Activated CD4-positive, alpha-beta T cell treated with anti-CD3 and anti-CD28 coated beads for 24 hours (primary cell): ENCODE results near the gene TRIM32.
"Not testable (repeated sequence)": the region's sequence is repeated elsewhere in the genome, so short reads cannot be mapped to it uniquely, and the experiment has no call there.

Source experiments
- DNase-seq, 2 donors: peaks; one replicate each; pipeline ENCODE4 v3.0.0-alpha.2; 2020; ENCODE audit warnings: low read depth in 2 of 2

Gene TRIM32

DNA sequence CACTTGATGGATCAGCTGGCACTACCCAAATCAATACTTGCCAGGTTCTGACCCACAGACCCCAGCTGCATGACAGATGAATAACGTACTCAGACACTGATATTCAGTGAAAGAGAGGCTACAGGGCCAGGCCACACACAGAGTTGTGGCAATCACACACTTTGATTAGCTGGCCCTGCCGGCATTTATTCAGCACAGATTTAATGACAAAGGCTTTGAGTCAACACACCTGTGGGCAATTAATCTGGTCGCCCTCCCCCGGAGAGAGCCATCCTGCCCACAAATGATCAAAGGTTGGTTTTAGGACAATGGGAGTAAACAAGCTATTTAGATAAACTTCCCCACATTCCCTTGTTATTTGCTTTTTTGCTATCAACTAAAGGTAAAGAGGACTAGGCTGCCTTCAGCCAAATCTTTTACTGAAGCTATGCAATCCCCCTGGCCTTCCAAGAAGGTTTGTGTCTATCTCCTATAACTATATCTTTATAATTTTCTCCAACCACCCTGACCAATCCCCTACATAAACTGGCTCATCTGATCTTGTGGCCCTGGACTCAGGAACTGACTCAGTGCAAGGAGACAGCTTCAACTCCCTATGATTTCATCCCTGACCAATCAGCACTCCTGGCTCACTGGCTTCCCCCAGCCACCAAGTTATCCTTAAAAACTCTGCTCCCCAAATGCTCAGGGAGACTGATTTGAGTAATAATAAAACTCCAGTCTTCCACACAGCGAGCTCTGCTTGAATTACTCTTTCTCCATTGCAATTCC is 12.7 kb upstream of the TRIM32 start:
- DNase-seq, result no peak

DNA sequence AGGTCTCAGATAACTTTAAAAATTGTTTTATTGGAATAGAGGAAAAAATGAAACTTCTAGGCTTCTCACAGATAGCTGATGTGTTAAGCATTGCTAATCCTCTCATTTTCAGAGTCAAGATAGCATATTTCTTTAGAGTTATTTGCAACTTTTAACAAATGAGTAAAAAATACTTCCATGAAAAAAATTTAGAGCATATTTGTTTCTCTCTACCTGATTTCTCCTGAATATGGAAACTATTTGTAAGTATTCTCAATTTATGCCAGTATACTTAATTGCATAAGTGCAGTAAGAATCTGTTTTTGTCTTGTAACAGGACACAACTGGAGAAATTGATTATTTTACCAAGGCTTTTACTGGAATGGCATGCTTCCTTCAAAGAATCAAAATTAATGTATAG is 3.6 kb upstream of the TRIM32 start:
- DNase-seq, result no peak

DNA sequence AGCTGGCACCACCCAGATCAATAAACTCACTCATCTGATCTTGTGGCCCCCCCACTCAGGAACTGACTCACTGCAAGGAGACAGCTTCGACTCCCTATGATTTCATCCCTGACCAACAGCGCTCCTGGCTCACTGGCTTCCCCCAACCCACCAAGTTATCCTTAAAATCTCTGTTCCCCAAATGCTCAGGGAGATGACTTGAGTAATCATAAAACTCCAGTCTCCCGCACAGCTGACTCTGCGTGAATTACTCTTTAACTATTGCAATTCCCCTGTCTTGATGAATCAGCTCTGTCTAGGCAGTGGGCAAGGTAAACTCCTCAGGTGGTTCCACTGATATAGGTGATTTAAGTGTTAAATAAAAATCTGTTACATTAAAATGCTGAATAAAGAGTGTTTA is 1.9 kb upstream of the TRIM32 start:
- no peak for DNase-seq

DNA sequence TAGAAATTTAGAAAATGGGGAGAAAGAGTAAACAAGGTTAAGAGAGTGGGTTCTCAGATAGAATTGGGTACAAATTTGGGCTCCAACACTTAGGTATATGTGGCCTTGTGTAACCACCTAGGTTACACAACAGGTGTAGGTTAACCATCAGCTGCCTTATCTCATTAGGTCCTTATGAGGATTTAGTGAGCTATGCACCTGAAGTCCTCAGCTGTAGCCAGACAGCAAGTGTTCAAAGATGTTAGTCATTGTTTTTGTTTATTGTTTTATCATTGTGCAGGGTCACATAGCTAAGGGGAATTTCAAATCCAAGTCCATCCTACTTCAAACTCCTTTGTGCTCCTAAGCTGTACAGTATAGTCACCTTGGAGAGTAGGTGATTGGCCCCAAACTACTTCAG is 970 bp upstream of the TRIM32 start:
- DNase-seq, result no peak

DNA sequence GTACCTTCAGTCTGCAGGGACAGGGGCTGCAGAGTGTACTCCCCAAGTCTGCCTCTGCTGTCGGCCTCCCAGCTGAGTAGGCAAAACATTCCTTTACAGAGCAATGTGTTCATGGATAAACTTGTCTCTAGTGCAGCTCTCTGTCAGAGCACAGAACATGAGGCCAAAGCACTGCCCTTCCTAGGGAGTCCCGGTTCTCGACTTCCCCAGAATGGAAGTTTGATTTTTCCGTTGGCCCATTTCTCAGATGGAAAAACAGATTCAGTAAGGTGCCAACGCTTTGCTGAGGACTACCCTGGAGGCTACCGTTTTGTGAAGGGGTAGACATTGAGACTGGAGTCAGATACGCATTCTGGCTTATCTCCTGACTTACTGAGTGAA is 422 bp upstream of the TRIM32 start:
- no peak for DNase-seq

DNA sequence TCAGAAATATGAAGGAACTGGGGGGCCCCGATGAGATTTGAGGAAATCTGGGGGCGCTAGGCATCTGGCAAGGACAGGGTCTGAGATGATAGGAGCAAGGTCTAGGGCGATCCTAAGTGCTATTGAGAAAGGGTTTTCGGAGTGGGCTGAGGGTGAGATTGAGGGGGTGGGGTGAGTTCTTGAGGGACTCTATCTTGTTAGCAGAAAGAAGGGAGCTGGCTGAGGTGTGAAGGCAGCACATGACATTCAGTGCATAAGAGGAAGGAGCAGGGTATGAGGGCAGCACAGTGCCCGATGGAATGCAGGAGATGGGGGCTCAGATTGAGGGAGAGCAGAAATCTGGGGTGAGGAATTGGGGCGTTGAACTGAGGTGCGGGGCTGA is 640 bp downstream of the TRIM32 start:
- DNase-seq, result no peak

DNA sequence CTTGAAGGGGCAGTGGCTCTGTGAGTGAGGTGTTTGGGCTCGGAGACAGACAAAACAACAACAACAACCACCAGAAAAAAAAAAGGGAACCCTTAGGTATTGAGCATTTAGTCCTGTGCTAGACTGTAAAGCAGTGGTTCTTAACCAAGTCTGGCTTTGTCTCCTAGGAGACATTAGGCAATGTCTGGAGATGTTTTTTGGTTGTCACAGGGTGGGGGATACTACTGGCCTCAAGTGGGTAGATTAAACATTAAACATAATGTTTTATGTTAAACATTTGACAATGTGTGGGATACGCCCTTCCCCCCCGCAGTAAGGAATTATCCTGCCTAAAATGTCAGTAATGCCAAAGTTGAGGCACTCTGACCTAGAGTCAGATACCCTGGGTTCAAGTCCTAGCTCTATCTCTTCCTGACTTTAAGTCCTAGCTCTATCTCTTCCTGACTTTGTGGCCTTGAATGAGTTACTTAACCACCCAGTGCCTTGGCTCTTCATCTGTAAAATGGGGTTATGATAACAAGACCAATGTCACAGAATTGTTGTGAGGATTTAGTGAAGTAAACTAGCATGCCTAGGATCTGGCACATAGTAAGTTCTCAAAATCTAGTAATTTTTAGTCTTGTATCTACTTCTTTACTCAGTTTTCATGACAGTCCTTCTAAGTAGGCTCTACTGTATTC is 1.8 kb downstream of the TRIM32 start:
- DNase-seq, result no peak

DNA sequence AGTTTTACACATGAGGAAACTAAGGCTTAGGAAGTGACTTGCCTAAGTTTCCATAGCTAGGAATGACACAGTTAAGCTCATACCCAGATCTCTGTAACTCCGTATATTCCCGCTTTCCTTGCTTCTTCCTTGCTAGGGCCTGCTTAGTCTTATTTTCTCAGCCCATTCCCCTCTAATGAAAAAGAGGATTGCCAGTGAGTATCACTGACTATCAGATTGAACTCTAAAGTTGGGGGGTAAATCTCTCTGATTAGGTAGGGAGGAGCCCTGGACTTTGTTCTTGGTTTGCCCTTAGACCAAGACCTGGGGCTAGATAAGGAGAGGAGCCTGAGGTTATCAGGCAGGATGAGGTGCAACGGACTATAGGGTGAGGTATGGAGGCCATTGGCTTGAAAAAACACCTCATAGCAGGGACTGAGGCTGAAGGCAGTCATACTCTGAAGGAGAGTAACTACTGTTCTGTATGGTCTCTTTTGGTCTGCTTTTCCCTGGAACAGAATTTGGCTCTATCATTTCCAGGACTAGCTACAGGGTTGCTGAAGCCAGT is 2.5 kb downstream of the TRIM32 start:
- DNase-seq, result no peak

DNA sequence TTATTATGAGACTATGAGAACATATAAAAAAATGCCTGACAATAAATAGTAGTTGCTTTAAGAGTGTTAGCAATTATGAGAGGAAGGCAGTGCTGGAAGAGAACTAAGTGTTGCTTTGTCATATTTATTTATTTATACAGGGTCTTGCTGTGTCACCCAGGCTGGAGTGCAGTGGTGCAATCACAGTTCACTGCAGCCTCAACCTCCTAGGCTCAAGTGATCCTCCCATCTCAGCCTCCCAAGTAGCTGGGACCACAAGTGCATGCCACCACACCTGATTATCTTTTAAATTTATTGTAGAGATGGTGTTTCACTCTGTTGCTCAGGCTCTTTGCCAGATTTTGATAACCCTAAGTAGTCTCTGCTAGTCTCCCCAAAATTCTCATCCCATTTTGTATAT is 3.7 kb downstream of the TRIM32 start:
- not testable (repeated sequence) for DNase-seq

DNA sequence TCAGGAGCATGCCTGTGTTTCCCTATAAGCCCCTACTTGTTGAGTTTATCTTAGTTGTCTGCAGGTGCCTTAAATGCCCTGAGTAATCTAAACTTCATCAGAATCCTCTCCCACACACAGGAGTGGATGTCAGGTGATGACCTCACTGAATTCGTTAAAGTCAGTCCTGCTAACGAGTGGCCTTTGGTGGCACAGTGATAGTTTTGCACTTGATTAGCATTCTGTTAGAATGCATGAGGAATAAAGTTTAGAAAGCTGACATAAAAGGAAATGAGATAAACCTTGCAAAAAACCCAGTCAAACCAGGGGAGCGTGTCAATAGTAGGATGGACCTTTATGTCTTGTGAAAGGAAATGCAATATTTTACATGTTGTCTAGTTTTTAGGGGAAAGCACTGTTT is 4.5 kb downstream of the TRIM32 start:
- no peak for DNase-seq

DNA sequence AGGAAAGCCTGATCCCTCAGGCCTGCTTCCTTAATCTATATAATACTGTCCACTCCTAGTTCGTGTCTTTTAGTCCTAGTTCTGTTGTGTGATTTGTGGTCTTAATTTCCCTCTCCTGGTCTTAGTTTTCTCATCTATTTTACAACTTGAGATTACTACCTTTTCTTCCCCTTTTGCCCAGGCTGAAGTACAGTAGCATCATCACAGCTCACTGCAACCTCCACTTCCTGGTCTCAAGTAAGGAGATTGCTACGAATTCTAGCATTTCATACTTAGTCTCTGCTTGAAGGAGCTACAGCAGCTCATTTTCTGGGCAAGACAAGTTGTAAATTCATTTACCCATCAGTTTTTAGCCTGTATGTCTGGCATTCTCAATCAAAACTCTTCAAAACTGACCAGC is 5.5 kb downstream of the TRIM32 start:
- no peak for DNase-seq

DNA sequence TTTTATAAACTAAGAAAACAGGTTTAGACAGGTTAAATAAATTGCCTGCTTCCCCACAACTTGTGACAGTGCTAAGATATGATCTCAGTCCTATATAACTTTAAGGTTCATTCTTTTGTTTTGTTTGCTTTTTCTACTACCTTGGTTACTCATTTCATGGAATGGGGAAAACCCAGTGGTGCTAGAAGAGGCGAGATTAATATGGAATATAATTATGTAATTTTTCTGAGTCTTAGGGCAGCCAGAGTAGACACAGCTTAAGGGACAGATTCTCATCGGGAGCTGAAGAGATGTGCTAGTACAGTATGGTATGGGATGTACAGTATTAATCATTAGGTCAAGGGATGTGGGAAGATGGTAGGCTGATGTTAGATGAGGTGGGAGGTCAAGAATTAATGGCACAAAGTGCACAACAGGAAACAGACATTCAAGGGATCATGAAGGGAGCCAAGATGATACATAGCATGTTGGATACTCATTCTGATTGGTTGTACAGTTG is 6.2 kb downstream of the TRIM32 start:
- no peak for DNase-seq

DNA sequence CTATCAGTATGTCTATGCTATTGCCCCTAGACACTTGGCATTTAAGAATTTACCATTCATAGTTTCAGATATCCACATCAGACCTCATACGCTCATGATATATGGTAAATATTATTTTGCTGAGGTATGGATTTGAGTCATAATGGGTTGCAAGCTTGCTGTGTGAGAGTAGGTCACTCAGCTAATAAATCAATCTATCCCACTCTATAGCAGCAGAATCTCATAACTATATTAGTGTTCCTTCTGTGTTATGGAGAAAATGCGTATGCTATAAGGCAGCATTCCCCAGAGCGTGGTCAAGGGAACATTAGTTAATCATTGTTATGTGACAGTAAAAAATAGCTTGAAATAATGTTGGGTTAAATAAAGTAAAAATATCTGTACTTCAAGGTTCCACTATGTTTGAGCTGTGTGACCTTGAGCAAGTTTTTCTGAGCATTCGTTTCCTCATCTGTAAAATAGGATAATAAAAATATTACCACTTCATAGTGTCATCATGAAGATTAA is 7.7 kb downstream of the TRIM32 start:
- no peak for DNase-seq

DNA sequence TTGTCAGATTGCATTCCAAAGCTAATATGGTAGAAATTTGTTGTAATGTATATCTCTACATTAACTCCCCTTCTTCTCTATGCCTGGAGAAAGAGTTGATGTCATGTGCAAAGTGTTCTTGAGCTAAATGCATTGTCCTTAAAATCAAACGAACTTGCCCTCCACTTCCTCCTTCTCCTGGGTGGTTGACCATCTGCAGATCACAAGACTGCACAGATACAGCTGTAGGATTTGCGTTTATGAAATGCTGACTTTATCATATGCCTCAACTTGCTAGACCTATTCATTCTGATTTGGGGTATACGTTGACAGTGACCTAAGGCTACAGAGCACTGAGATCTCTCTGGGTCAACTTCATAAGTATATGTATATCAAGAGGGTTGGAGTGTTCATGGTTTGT is 8.3 kb downstream of the TRIM32 start:
- no peak for DNase-seq

DNA sequence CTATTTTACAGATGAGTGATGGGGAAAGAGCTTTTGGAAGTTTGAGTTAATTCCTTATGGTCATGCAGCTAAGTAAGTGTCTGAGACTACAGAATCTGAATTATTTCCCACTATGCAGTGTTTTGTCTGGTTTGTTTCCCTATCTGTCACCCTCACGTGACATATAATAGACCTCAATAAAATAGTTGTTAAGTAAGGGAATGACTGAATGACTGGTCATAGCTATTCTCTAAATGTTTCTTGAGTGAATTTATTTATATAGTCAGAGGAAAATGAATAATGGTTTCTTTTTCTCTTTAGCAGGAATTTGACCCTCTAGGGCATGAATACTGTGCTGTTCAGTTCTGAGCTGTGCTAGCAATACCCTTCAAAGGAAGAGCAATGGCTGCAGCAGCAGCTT is 10.3 kb downstream of the TRIM32 start:
- DNase-seq, result no peak

DNA sequence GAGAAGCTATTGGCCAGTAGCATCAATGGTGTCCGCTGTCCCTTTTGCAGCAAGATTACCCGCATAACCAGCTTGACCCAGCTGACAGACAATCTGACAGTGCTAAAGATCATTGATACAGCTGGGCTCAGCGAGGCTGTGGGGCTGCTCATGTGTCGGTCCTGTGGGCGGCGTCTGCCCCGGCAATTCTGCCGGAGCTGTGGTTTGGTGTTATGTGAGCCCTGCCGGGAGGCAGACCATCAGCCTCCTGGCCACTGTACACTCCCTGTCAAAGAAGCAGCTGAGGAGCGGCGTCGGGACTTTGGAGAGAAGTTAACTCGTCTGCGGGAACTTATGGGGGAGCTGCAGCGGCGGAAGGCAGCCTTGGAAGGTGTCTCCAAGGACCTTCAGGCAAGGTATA is 10.8 kb downstream of the TRIM32 start:
- DNase-seq, result no peak

DNA sequence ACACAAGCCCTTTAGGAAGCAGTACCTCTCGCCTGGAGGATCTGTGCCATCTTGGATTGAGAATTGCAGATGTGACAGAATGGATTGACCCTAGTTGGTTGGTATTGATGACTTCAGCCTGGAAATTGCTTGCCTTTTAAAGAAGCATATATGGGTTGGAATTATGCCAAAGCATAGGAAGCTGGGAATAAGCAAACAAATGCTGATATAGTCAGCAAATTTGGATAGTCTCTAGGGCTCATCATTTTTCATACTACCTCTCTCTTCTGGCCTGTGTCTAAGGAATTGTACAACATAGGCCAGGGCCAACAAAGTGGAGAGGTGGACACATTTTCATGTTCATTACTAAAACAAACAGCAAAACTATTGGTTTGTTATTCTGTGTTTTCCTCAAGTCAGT is 13.2 kb downstream of the TRIM32 start:
- DNase-seq, result no peak

DNA sequence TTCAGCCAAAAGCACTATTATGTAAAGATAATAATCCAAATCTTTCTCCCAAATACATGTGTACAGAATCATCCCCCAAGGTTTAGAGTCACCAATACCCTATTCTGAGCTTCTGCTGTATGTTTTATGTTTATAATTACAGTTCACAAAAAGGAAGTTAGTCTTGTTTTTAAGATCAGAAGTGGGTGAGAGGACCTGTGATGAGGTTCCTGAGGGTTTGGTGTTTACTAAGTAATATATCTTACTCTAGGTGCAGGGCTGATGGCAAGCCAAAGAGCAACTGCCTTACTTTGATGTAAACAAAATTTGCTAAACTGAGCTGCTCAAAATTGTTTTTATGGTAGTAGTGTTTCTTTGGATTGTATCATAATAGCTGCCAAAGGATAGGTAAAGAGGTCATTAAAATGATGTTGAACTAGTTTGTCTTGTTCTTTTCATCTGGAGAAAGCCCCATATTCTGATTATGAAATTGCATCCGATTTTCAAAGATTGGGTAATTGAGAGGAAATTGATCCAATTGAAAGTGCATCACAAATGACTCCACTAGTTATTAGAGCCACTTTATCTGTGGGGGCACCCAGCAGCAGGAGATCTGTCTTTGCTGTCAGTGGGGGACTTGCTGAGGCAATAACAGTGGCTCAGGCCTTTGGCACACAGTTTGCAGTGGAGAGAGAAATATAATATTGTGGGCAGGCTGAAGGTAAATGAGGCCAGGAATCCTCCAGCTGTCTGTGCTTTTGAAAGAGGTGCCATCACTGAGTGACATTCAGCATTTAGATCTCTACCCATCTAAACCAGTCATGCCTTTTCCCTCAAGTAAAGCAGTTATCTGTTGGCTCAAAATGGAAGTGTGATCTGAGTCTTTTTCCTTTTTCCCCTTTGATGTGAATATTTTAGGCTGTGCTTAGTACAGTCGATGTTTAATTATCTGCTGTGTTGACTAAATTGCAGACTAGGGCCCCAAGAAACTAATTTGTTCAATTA is 14.1 kb downstream of the TRIM32 start:
- no peak for DNase-seq

DNA sequence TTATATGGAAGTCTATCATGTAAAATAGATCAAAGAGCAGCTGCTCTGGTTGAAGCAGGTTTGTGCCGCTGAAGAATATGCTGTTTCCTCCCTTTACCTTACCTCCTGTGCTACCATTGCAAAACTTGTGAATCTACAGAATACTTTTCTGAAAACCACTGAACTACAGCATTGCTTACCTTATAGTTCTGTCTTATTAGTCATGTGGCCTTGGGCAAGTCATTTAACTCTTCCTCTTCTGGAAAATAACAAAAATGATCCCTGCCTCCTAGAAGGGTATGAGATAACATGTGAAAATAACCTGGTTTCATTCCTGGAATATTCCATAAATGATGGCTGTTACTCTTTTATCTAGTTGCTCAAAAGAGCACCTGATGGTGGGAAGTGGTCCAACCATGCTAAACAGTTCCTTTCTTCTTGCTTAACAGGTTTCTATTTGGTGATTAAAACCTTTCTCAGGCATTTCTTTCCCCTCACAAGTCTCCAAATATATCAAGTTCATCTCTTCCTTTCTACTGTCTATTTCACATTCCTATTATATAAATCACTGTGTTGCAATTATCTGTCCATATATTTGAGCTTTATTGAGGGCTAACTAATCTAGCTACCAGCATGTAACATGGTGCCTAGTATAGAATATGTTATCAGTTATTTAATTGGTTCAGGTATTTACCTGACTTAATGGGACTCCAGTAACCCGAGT is 15.0 kb downstream of the TRIM32 start:
- no peak for DNase-seq

DNA sequence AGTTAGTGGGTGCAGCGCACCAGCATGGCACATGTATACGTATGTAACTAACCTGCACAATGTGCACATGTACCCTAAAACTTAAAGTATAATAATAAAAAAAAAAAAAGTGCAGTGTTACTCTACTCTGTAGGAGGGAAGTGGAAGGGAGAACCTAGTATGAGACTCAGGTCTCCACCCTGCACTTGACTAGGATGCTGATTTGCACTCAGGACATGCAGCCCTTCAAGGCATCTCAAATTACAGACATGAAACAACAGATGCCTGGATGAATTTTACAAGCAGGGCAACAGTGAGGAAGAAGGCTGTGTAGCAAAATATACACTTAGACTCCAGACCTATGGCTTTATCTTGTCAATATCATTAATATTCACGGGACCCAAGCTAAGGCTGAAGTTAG is 16.5 kb downstream of the TRIM32 start:
- DNase-seq, result no peak

DNA sequence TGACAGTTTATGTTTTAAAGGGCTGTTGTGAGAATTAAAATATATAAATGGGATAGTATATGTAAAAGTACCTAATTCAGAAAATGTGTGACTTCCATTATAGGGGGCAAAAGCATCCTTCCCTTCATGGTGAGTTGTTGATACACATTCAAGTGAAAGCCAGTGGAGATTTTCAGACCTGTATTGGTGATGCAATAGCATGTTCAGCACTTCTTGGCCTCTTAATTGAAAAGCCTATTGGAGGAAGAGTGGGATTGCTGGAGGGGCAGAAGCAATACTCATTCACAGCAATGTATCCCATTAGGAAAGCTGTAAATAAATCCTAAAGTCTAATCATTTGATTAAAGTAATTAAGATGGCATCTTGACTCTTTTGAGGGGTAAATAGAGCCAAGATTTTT is 17.4 kb downstream of the TRIM32 start:
- DNase-seq, result no peak
